Skeletal muscle tissue (tissue), 4 donors: ENCODE data around the gene RAP1GAP2. TPM values are rescaled to one million over a fixed set of nuclear protein-coding genes. Genes with fewer than 3 reads are reported as not detected.
A peak's percentile ranks its signal among the peaks of the same experiment; 100 is the strongest.
"Not testable (repeated sequence)": the region's sequence is repeated elsewhere in the genome, so short reads cannot be mapped to it uniquely, and the experiment has no call there.

ENCODE experiments used
- H3K27ac ChIP-seq: one replicate; pipeline ENCODE4 v1.7.0; 2013; ENCODE audit warnings: mild to moderate bottlenecking, low read depth, low read length, inconsistent platforms
- H3K27me3 ChIP-seq, 3 donors: one replicate each; pipeline ENCODE4 v1.7.0; 2013; ENCODE audit warnings: low read length in 3 of 3; ENCODE audit not compliant: control insufficient read depth in 3 of 3, insufficient read depth in 3 of 3
- H3K36me3 ChIP-seq, 3 donors: one replicate each; pipeline ENCODE4 v1.7.0; 2013; ENCODE audit warnings: low read length in 3 of 3; ENCODE audit not compliant: control insufficient read depth in 3 of 3, insufficient read depth in 3 of 3
- H3K4me1 ChIP-seq, 3 donors: one replicate each; pipeline ENCODE4 v1.7.0; 2013; ENCODE audit warnings: low read length in 3 of 3, mild to moderate bottlenecking in 3 of 3; ENCODE audit not compliant: control insufficient read depth in 3 of 3, insufficient read depth in 3 of 3
- H3K4me3 ChIP-seq, 3 donors: one replicate each; pipeline ENCODE4 v1.7.0; 2013; ENCODE audit warnings: low read length in 3 of 3
- H3K9ac ChIP-seq, 3 donors: one replicate each; pipeline ENCODE4 v1.7.0; 2013; ENCODE audit warnings: low read length in 3 of 3, mild to moderate bottlenecking in 3 of 3, moderate library complexity in 2 of 3, low read depth in 1 of 3
- H3K9me3 ChIP-seq, 3 donors: one replicate each; pipeline ENCODE4 v1.7.0; 2013; ENCODE audit warnings: low read length in 3 of 3; ENCODE audit not compliant: control insufficient read depth in 3 of 3
- total RNA-seq: library from RNA; depleted of rRNA; stranded (reverse); fragments of >200 nt; gene quantifications from one replicate; pipeline ENCODE4 v1.2.3, GENCODE V29; 2014
- donor health status: Osteomylitis.

Gene RAP1GAP2
- total RNA-seq, 1 donor from 2014 or later, result 2.1 TPM

DNA sequence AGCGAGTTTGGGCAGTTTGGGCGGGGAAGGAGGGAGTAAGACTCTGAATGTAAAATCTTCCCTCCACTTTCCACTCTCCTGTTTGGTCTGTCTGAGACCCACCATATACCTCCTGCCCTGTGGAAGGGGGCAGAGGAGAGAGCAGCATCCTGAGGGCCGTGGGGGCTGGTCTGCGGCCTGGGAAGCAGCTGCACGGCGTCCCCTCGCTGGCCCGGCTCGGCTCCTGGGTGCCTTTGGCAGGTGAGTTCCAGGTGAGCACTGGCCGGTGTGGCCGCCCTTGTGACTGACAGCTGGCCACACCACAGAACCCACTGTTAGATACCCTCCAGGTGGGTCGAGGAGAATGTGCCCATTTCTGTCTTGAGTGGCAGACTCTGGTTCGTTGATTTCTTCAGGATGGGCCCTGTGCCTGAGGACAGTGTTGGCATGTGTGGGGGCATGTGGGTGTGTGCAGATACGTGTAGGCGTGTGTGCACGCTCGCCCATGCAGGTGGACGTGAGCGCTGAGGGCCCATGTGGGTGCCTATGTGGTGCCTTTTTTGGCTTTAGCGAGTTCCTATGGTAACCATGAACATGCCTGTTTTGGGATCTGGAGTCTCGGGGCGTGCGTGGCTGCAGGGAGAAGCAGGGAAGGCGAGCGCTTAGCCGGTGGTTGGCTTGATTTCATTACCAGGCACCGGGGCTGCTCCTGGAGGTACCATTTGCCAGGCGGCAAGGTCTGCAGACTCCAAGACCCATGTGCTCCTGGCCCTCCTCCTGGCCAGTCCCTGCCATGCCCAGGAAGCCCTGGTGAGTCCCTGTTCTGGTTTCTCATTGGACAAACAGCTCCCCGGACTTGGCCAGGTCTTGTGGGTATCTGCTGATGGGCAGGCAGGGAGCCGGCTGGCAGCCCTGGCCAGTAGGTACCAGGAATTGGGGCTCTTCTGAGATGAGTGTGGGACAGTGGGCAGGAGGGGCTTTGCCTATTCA, 12.4 kb downstream of the RAP1GAP2 start:
- Histone ChIP-seq H3K27ac (no peak overlapping the region), H3K4me1 (no peaks in the 10 kb centered on the region), H3K4me3 (no peak overlapping the region), H3K9me3 (peaks cover 0 to 3% (median 0%) of the 10 kb centered on the region in 3 donors), H3K36me3 (no peaks in the 10 kb centered on the region), H3K27me3 (peaks cover 0 to 14% (median 0%) of the 10 kb centered on the region in 3 donors), H3K9ac (no peak overlapping the region)

DNA sequence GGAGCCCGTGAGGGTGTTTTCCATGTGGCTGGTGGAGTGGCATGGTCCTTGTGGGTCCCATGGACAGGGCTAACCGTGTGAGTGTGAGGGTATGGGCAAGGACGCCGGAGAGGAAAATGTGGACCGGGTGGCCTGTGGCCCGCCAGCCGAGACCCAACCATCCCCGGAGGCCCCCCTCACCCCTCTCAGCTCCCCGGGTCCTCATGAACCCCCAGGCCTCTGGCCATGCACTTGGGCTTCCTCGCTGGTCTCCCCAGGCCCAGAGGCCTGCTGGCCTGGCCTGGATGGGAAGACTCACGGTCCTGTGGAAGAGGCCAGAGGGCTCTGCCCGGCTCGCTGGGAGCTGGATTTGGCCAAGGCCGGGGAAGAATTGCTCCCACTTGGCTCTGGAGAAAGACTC, 13.1 kb downstream of the RAP1GAP2 start:
- H3K36me3 ChIP-seq, result no peaks in the 10 kb centered on the region
- no peaks in the 10 kb centered on the region for H3K4me1 ChIP-seq
- no peak overlapping the region for H3K27ac ChIP-seq
- peaks cover 2 to 17% (median 4%) of the 10 kb centered on the region in 3 donors for H3K27me3 ChIP-seq
- H3K4me3 ChIP-seq, result no peak overlapping the region
- no peak overlapping the region for H3K9ac ChIP-seq
- H3K9me3 ChIP-seq, result no peaks in the 10 kb centered on the region

DNA sequence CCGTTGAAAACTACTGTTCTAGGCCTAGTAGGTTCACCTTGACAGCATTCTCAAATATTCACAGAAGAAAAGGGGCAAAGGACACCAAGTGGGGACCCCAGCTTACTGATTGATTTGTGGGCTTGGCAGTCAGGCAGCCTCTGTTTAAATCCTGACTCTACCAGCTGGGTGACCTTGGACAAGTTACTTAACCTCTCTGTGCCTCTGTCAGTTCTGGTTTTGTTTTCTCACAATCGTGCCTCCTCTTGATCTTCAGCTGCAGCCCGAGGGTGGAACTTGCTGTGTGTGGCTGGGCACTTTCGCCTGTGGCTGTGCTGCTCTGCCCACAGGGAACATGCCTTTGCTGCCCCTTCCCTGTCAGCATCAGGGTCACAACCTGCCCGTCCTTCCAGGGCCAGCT, 17.8 kb downstream of the RAP1GAP2 start:
- no peak overlapping the region for H3K4me3 ChIP-seq
- no peak overlapping the region for H3K27ac ChIP-seq
- peak overlapping the region in 1 of 3 donors; percentile 10 for H3K9ac ChIP-seq
- H3K4me1 ChIP-seq, result no peaks in the 10 kb centered on the region
- no peaks in the 10 kb centered on the region for H3K9me3 ChIP-seq
- H3K36me3 ChIP-seq, result no peaks in the 10 kb centered on the region
- peaks cover 3 to 20% (median 14%) of the 10 kb centered on the region in 3 donors for H3K27me3 ChIP-seq

DNA sequence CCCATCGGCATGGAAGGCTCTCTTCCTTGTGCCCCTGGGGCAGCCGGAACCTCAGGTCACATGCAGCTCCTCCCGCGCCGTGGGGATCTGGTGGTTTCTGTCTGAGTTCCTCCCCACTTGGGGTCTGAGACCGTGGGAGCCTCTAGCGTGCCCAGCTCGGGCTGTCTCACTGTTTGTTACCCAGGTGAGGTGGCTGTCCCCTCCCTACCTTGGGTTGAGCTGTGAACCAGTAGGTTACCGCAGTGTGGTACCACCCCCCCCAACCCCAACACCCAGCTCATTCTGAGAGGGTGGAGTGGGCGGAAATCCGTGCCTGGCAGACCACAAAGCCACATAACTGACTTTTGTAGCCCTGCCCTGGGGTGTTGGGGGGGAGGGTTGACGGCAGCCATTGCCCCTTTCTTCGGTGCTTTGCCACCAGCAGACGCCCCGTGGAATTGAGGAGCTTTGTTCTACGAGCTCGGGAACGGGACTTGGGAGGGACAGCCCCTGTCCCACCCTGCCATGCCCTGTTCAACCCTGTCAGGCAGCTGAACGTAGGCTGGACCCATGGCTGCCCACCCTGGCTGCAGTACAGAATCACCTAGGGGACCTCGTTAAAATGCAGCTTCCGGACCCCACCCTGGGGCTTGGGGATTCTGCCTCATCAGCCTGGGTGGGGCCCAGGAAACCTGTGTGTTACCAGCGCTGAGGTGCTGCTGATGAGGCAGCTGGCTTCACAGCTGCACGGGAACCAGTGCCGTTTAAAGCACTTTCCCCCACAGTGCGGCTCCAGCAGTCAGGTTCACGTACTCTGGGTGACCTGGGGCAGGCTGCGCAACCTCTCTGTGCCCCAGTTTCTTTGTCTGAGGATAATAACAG, 18.5 kb downstream of the RAP1GAP2 start:
- H3K9me3 ChIP-seq, result no peaks in the 10 kb centered on the region
- H3K4me3 ChIP-seq, result no peak overlapping the region
- no peaks in the 10 kb centered on the region for H3K36me3 ChIP-seq
- H3K27me3 ChIP-seq, result peaks cover 3 to 20% (median 14%) of the 10 kb centered on the region in 3 donors
- H3K9ac ChIP-seq, result no peak overlapping the region
- H3K27ac ChIP-seq, result no peak overlapping the region
- H3K4me1 ChIP-seq, result no peaks in the 10 kb centered on the region

DNA sequence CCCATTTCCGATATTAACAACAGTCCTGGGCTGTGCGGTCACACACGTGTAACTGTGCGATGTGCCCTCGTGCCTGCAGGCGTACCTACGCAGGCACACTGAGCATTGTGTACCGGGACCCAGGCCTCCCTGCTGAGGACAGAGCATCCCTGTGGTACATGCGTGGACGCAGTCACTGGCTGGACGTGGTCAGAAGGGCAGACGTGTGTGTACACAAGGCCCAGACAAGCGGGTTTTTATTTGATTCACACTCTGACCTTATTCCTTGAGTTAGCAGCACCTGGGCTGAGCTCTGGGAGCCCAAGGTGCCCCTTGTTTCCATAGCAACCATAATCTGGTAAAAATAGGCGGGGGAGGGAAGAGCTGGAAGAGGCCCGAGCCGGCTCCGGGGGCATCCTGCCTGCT, 19.5 kb downstream of the RAP1GAP2 start:
- Histone ChIP-seq H3K36me3 (no peaks in the 10 kb centered on the region), H3K4me1 (no peaks in the 10 kb centered on the region), H3K9ac (no peak overlapping the region), H3K27me3 (peaks cover 3 to 20% (median 14%) of the 10 kb centered on the region in 3 donors), H3K9me3 (no peaks in the 10 kb centered on the region), H3K4me3 (no peak overlapping the region), H3K27ac (no peak overlapping the region)

DNA sequence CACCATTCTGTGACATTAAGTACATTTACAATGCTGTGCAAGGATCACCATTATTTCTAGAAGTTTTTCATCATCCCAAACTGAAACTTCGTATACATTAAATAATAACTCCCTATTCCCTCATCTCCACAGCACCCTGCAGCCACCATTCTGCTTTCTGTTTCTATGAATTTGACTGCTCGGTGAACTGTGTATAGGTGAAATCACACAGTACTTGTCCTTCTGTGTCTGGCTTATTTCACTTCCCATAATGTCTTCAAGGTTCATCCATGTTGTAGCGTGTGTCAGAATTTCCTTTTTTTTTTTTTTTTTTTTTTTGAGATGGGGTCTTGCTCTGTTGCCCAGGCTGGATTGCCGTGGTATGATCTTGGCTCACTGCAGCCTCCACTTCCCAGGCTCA, 20.4 kb downstream of the RAP1GAP2 start:
- Histone ChIP-seq H3K9me3 (no peaks in the 10 kb centered on the region), H3K36me3 (no peaks in the 10 kb centered on the region), H3K27ac (no peak overlapping the region), H3K9ac (no peak overlapping the region), H3K4me1 (no peaks in the 10 kb centered on the region), H3K27me3 (peaks cover 3 to 22% (median 14%) of the 10 kb centered on the region in 3 donors), H3K4me3 (no peak overlapping the region)

DNA sequence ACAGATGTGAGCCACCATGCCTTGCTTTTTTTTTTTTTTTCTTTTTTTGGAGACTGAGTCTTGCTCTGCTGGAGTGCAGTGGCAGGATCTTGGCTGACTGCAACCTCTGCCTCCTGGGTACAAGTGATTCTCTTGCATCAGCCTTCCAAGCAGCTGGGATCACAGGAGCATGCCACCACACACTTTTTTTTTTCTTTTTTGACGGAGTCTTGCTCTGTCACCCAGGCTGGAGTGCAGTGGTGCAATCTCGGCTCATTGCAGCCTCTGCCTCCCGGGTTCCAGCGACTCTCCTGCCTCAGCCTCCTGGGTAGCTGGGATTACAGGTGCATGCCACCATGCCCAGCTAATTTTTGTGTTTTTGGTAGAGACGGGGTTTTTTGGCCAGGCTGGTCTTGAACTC, 23.1 kb downstream of the RAP1GAP2 start:
- H3K4me1 ChIP-seq, H3K9ac ChIP-seq, H3K27ac ChIP-seq, H3K4me3 ChIP-seq, H3K9me3 ChIP-seq, H3K36me3 ChIP-seq: not testable (repeated sequence)
- H3K27me3 ChIP-seq, result peaks cover 9 to 27% (median 22%) of the 10 kb centered on the region in 3 donors

DNA sequence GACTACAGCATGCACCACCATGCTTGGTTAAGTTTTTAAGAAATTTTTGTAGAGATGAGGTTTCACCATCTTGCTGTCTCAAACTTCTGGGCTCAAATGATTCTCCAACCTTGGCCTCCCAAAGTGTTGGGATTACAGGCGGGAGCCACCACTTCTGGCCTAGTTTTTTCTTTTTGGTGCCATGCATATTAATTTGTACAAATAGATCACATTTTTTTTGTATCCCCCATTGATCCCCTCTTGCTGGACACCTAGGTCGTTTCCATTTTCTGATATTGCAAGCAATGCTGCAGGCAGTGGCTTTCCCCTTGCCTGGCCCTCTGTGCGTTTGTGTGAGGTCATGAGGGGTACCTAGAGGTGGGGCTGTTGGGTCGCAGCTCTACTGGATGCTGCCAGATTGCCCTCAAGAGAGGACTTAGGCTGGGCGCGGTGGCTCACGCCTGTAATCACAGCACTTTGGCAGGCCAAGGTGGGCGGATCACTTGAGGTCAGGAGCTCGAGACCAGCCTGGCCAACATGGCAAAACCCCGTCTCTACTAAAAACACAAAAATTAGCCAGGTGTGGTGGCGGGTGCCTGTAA, 23.8 kb downstream of the RAP1GAP2 start:
- Histone ChIP-seq H3K9ac (no peak overlapping the region), H3K27me3 (peaks cover 7 to 24% (median 16%) of the 10 kb centered on the region in 3 donors), H3K9me3 (no peaks in the 10 kb centered on the region), H3K27ac (no peak overlapping the region), H3K36me3 (no peaks in the 10 kb centered on the region), H3K4me1 (no peaks in the 10 kb centered on the region), H3K4me3 (no peak overlapping the region)

DNA sequence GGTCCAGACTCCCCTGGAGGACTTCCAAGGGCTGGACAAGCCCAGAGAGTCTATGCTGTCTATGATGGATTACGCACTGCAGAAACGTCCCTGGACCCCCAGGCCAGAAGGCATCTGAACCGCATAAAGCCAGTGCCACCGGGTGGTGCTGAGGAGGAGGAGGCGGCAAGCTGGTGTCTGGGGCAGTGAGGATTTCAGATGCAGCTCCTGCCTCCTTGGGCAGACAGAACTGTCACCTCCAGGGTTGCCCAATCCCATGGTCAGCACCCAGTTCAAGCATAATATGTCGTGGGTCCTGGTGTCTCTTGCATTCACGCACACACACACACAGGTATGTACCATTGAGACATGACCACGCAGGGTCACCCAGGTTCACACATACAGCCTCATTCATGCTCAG, 25.6 kb downstream of the RAP1GAP2 start:
- Histone ChIP-seq H3K27ac (no peak overlapping the region), H3K9ac (no peak overlapping the region), H3K4me1 (no peaks in the 10 kb centered on the region), H3K9me3 (no peaks in the 10 kb centered on the region), H3K27me3 (peaks cover 7 to 27% (median 15%) of the 10 kb centered on the region in 3 donors), H3K36me3 (no peaks in the 10 kb centered on the region), H3K4me3 (no peak overlapping the region)
